Peyer's patch (tissue), 4 donors: Measurements from ENCODE around the gene TMEM37.

ENCODE experiments used
- CTCF ChIP-seq, 6 experiments: fragments of 450-650 bp in 4 of 6; fragments of 200-600 bp in 2 of 6; sonication (generic) in 1 of 6; IDR thresholded peaks; one replicate each; pipeline ENCODE4 v1.5.1; 2017 to 2019; ENCODE audit warnings: antibody characterized with exemption in 6 of 6, mild to moderate bottlenecking in 3 of 6, moderate library complexity in 1 of 6
- POLR2A ChIP-seq, 2 donors: fragments of 450-650 bp; IDR thresholded peaks; one replicate each; pipeline ENCODE4 v1.5.1; 2017; ENCODE audit warnings: antibody characterized with exemption in 2 of 2, mild to moderate bottlenecking in 2 of 2, moderate library complexity in 2 of 2

GRCh38 chr2:119465687-119466086, 34.0 kb downstream of the TMEM37 start:
- TF ChIP-seq CTCF (IDR thresholded peaks at IDR 0.05) (no peak), POLR2A (IDR thresholded peaks at IDR 0.05) (no peak)
